Measurements from ENCODE around the gene FAF1.

FAF1 gene

GRCh38 chr1:50978852-50979781, 19.1 kb upstream of the FAF1 start:
- DNase-seq (ENCODE audit: extremely low spot score, insufficient read length, low read depth) (no peak), FAIRE-seq (peak; percentile 49)

- peak; percentile 66 for FAIRE-seq
- DNase-seq (ENCODE audit: extremely low spot score, insufficient read length, low read depth): no peak
Measured at GRCh38 chr1:50978144-50978851, 18.2 kb upstream of the FAF1 start.

- DNase-seq (ENCODE audit: extremely low spot score, insufficient read length, low read depth) (no peak), FAIRE-seq (peak; percentile 9)
Measured at GRCh38 chr1:50977575-50978143, 17.6 kb upstream of the FAF1 start.

GRCh38 chr1:50976890-50977574, 17.0 kb upstream of the FAF1 start:
- DNase-seq (ENCODE audit: extremely low spot score, insufficient read length, low read depth): no peak
- peak; percentile 87 for FAIRE-seq

GRCh38 chr1:50976111-50976889, 16.2 kb upstream of the FAF1 start:
- no peak for FAIRE-seq
- no peak for DNase-seq (ENCODE audit: extremely low spot score, insufficient read length, low read depth)

GRCh38 chr1:50975436-50975835, 15.4 kb upstream of the FAF1 start:
- no peak for DNase-seq (ENCODE audit: extremely low spot score, insufficient read length, low read depth)

GRCh38 chr1:50974618-50974935, 14.5 kb upstream of the FAF1 start:
- FAIRE-seq (no peak), DNase-seq (ENCODE audit: extremely low spot score, insufficient read length, low read depth) (no peak)

More at GRCh38 chr1:50975436-50975835, 15.4 kb upstream of the FAF1 start:
- FAIRE-seq: no peak

GRCh38 chr1:50973875-50974617, 14.0 kb upstream of the FAF1 start:
- no peak for DNase-seq (ENCODE audit: extremely low spot score, insufficient read length, low read depth)
- FAIRE-seq: no peak

- DNase-seq (ENCODE audit: extremely low spot score, insufficient read length, low read depth): no peak
- no peak for FAIRE-seq
Measured at GRCh38 chr1:50973255-50973654, 13.2 kb upstream of the FAF1 start.

- DNase-seq (ENCODE audit: extremely low spot score, insufficient read length, low read depth): no peak
- FAIRE-seq: peak; percentile 78
Measured at GRCh38 chr1:50972766-50973165, 12.7 kb upstream of the FAF1 start.

- DNase-seq (ENCODE audit: extremely low spot score, insufficient read length, low read depth): no peak
- FAIRE-seq: peak; percentile 24
Measured at GRCh38 chr1:50971748-50972305, 11.8 kb upstream of the FAF1 start.

- DNase-seq (ENCODE audit: extremely low spot score, insufficient read length, low read depth): no peak
- no peak for FAIRE-seq
Measured at GRCh38 chr1:50970931-50971582, 11.0 kb upstream of the FAF1 start.

GRCh38 chr1:50970509-50970887, 10.4 kb upstream of the FAF1 start:
- DNase-seq (ENCODE audit: extremely low spot score, insufficient read length, low read depth) (no peak), FAIRE-seq (no peak)

- DNase-seq (ENCODE audit: extremely low spot score, insufficient read length, low read depth) (no peak), FAIRE-seq (peak; percentile 78)
Measured at GRCh38 chr1:50969611-50970508, 9.8 kb upstream of the FAF1 start, which contains the start of gene CDKN2C. CDKN2C (plus strand) TSS chr1:50970245; CDS start chr1:50970369, 124 bp downstream.

- no peak for FAIRE-seq
- DNase-seq (ENCODE audit: extremely low spot score, insufficient read length, low read depth): no peak
Measured at GRCh38 chr1:50968821-50969610, 8.9 kb upstream of the FAF1 start.

GRCh38 chr1:50968158-50968820, 8.2 kb upstream of the FAF1 start:
- peak; percentile 74 for FAIRE-seq

More at GRCh38 chr1:50968158-50968820, 8.2 kb upstream of the FAF1 start:
- no peak for DNase-seq (ENCODE audit: extremely low spot score, insufficient read length, low read depth)
